Testis (tissue), 3 donors: ENCODE measurements around the gene COTL1. TPM values are rescaled to one million over a fixed set of nuclear protein-coding genes. Genes with fewer than 3 reads are reported as not detected.

Experiments
- DNase-seq: peaks from one replicate; pipeline ENCODE4 v3.0.0-alpha.2; 2019
- H3K27ac ChIP-seq, 2 donors: fragments of 200-600 bp; sonication (generic); one replicate each; pipeline ENCODE4 v1.5.1; 2019
- H3K27me3 ChIP-seq: fragments of 200-600 bp; sonication (generic); one replicate; pipeline ENCODE4 v1.5.1; 2019
- H3K36me3 ChIP-seq: fragments of 200-600 bp; sonication (generic); one replicate; pipeline ENCODE4 v1.5.1; 2017; ENCODE audit warnings: low read depth; ENCODE audit errors: missing control alignments
- H3K4me1 ChIP-seq: fragments of 200-600 bp; sonication (generic); one replicate; pipeline ENCODE4 v1.5.1; 2019
- H3K4me3 ChIP-seq, 2 donors: fragments of 200-600 bp; sonication (generic); one replicate each; pipeline ENCODE4 v1.5.1; 2017 to 2019
- H3K9me3 ChIP-seq: fragments of 200-600 bp; sonication (generic); one replicate; pipeline ENCODE4 v1.5.1; 2017
- POLR2A ChIP-seq: fragments of 450-650 bp; IDR thresholded peaks from one replicate; pipeline ENCODE4 v1.6.1; 2017; ENCODE audit warnings: antibody characterized with exemption, mild to moderate bottlenecking, moderate library complexity
- WGBS, 2 donors: methylation state at CpG; one replicate each; pipeline ENCODE4 v1.1.5; 2018; 5-methylcytosine and 5-hydroxymethylcytosine counted together
- intact Hi-C: fragments of 100-400 bp; cut with DNase I; formaldehyde crosslinking; loops from one replicate; pipeline ENCODE4 v1.15.1; 2023; ENCODE audit warnings: low total_unique reads
- polyA plus RNA-seq: library from polyadenylated mRNA; stranded (reverse); fragments of 350-450 nt; fragmentation: Illumina TruSeq; extraction: RNeasy Lipid Tissue Mini Kit (QIAGEN cat#74804); gene quantifications from one replicate; pipeline ENCODE4 v1.2.3, GENCODE V29; 2014; ENCODE audit warnings: low read depth, low replicate concordance; ENCODE audit not compliant: insufficient read depth
- total RNA-seq, 2 donors: library from RNA; depleted of rRNA; stranded (reverse); fragments of >200 nt; gene quantifications; one replicate each; pipeline ENCODE4 v1.2.3, GENCODE V29; 2016
- TF ChIP-seq, protein P1 (sequence below), 3 experiments: fragments of 450-650 bp in 2 of 3; fragments of 200-600 bp in 1 of 3; sonication (generic) in 1 of 3; IDR thresholded peaks; one replicate each; pipeline ENCODE4 v1.5.1; 2016 to 2019; ENCODE audit warnings: antibody characterized with exemption in 3 of 3, mild to moderate bottlenecking in 2 of 3, moderate library complexity in 1 of 3

Gene COTL1
- total and polyA plus RNA-seq, 3 donors from 2014 or later: 56.9 to 124 (median 61.9) TPM

DNA sequence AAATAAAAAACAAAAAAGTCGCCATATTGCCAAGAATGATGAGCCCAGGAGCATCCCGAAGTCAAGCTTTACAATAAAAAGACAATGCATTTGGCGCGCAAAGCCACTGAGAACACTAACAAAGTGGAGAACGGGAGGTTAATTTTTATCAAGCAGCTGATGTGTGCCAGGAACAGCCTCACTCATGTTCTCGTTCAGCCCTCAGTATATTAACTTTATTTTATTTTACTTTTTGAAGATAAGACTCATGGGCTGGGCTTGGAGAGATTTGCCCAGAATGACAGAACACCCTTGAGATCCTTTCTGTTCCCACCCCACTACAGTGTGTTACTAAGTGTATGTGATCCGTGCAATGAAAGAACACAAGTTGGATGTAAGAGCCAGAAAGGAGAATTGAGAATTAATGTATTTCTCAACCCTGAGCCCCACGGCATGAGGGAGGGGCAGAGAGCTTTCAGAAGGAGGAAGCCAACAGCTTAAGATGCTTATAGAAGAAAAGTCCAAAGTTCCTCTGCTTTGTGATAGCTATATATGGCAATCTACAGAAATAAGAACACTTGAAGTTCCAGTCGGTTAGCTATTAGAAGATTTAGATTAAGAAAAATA is 48.4 kb downstream of the COTL1 start:
- no peaks in the 10 kb centered on the region for H3K4me1 ChIP-seq
- no peak overlapping the region for H3K4me3 ChIP-seq
- intact Hi-C loops: no loop called here
- WGBS, 2 donors: 64 to 70% methylated on average over 9 of the region's 9 CpGs
- H3K9me3 ChIP-seq: no peaks in the 10 kb centered on the region
- DNase-seq: no peak
- no peaks in the 10 kb centered on the region for H3K36me3 ChIP-seq
- TF ChIP-seq, protein P1, sequence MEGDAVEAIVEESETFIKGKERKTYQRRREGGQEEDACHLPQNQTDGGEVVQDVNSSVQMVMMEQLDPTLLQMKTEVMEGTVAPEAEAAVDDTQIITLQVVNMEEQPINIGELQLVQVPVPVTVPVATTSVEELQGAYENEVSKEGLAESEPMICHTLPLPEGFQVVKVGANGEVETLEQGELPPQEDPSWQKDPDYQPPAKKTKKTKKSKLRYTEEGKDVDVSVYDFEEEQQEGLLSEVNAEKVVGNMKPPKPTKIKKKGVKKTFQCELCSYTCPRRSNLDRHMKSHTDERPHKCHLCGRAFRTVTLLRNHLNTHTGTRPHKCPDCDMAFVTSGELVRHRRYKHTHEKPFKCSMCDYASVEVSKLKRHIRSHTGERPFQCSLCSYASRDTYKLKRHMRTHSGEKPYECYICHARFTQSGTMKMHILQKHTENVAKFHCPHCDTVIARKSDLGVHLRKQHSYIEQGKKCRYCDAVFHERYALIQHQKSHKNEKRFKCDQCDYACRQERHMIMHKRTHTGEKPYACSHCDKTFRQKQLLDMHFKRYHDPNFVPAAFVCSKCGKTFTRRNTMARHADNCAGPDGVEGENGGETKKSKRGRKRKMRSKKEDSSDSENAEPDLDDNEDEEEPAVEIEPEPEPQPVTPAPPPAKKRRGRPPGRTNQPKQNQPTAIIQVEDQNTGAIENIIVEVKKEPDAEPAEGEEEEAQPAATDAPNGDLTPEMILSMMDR (IDR thresholded peaks at IDR 0.05): no peak
- TF ChIP-seq POLR2A: no peak
- H3K27me3 ChIP-seq: no peaks in the 10 kb centered on the region
- H3K27ac ChIP-seq: no peak overlapping the region

DNA sequence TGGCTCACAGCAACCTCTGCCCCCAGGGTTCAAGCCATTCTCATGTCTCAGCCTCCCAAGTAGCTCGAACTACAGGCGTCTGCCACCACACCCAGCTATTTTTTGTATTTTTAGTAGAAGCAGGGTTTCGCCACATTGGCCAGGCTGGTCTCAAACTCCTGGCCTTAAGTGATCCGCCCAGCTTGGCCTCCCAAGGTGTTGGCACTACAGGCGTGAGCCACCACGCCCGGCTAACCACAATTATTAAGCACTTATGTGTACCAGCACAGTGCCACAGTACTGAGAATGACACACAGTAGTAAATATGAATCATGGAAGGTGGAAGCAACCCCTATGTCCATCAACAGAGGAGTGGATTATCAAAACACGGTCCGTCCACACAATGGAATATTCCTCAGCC is 49.8 kb downstream of the COTL1 start:
- Histone ChIP-seq H3K27me3 (no peaks in the 10 kb centered on the region), H3K4me3 (no peak overlapping the region), H3K27ac (no peak overlapping the region), H3K9me3 (no peaks in the 10 kb centered on the region), H3K4me1 (no peaks in the 10 kb centered on the region), H3K36me3 (no peaks in the 10 kb centered on the region)
- intact Hi-C loops: no loop called here
- DNase-seq: no peak
- 83 to 96% methylated on average over 9 of the region's 9 CpGs for WGBS, 2 donors
- no peak for TF ChIP-seq POLR2A
- TF ChIP-seq, protein P1 (IDR thresholded peaks at IDR 0.05): no peak

DNA sequence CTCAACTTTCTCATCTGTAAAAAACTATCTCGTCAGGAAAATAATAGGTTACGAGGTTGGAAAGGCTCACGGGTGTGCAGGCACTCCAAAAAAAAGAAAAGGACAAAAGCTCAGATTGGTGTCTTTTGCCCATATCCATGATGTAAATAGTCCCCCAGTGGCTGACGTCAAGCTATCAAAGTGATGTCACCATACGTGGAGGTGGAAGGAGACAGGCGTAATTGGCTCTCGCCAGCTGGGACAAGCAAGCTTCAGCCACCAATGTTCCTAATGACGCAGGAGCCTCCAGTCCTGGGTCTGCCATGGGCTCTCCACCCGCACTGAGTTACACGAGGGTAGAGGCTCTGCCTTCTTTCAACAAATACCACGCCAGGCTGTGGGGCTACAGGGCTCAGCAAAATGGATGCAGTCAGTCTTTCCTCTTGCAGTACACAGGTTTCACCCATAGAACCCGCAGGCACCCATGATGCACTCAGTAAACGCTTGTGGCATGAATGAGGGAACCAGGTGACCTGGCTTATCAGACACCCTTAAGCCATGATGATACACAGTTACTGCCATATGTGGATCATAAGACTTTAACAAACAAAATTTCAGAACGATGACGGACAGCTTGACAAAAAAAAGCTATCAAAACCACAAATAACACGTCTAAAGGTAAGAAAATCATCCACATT is 50.5 kb downstream of the COTL1 start:
- intact Hi-C loops: no loop called here
- no peak for DNase-seq
- WGBS, 2 donors: 95% methylated on average over 16 of the region's 16 CpGs

DNA sequence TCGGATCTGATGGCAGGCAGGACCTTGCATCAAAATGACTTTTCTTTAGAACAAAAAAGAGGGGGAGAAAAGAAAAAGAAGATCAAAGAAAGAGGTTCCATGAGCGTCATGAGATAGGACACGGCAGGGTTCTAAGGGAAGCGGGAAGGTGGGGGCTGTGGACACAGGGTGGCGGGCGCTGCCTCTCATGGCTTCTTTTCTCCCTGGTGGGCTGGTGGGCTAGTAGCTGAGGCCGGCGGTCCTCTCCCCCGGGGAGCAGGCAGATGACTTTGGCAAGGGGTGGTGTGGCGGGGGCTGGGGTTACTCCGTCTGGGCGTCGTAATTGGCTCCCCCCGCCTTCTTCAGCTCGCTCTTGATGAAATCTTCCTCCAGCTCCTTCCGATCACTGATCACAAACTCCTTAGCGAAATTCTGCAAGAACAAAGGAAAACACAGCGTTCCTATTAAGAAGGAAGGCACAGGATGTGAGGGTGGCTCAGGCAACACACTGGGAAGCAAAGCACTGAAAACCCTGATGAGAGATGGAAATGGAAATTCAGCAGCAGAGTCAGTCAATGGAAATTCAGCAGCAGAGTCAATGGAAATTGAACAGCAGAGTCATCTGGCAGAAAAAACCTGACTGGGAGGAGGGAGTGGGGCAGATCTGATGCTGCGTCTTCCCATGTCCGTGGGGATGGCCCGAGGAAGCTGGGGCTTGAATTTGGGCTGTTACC is 51.2 kb downstream of the COTL1 start:
- Histone ChIP-seq H3K36me3 (no peaks in the 10 kb centered on the region), H3K27ac (no peak overlapping the region), H3K4me3 (no peak overlapping the region), H3K9me3 (no peaks in the 10 kb centered on the region), H3K27me3 (no peaks in the 10 kb centered on the region), H3K4me1 (no peaks in the 10 kb centered on the region)
- no peak for DNase-seq
- 82 to 85% methylated on average over 21 of the region's 21 CpGs for WGBS, 2 donors
- no peak for TF ChIP-seq POLR2A
- TF ChIP-seq, protein P1 (IDR thresholded peaks at IDR 0.05): no peak
- intact Hi-C loops: no loop called here

More for the DNA sequence above, 50.5 kb downstream of the COTL1 start:
- no peak for TF ChIP-seq POLR2A
- TF ChIP-seq, protein P1 (IDR thresholded peaks at IDR 0.05): no peak
- Histone ChIP-seq H3K4me1 (no peaks in the 10 kb centered on the region), H3K27ac (no peak overlapping the region), H3K27me3 (no peaks in the 10 kb centered on the region), H3K36me3 (no peaks in the 10 kb centered on the region), H3K4me3 (no peak overlapping the region), H3K9me3 (no peaks in the 10 kb centered on the region)
